ENCODE measurements around the gene LGALS3. TPM values are rescaled to one million over a fixed set of nuclear protein-coding genes. Genes with fewer than 3 reads are reported as not detected.

Gene LGALS3
- total RNA-seq, 1 donor from 2014 or later = 249 TPM

DNA sequence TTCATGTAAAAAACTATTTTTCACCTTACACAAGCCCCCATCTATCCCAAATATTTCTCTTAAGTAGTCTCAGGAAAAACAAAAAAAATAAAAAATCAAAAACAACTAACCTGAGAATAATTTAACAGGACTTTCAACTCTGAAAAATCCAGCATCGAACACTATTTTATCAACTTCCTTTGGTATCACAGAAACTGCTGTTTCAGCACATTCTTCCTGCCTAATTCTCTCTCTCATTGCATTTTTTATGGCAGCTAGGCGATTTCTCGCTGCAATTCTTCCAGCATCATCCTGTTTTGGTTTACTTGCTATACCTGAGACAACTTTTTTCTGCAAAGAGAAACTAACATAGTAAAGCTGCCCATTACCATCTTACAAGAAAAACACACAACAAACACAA lies 29.4 kb downstream of the LGALS3 start:
- ATAC-seq (no peak), DNase-seq (no peak)
- intact Hi-C loops (cut with micrococcal nuclease) = no loop called here

GRCh38 chr14:55160989-55161388 lies 31.9 kb downstream of the LGALS3 start:
- peak; percentile 64 for ATAC-seq
- intact Hi-C loops (cut with micrococcal nuclease) = loop anchor here (1.0 kb wide), 1 partner anchor 72 kb away; no protein-coding TSS in a partner anchor

GRCh38 chr14:55170526-55170925 lies 41.5 kb downstream of the LGALS3 start:
- DNase-seq (no peak), ATAC-seq (no peak)
- intact Hi-C loops (cut with micrococcal nuclease) = no loop called here

More at GRCh38 chr14:55160989-55161388, 31.9 kb downstream of the LGALS3 start:
- DNase-seq = no peak

GRCh38 chr14:55180006-55180405 lies 51.0 kb downstream of the LGALS3 start:
- no peak for ATAC-seq
- intact Hi-C loops (cut with micrococcal nuclease) = no loop called here
- no peak for DNase-seq

GRCh38 chr14:55180434-55180833 lies 51.4 kb downstream of the LGALS3 start:
- DNase-seq = no peak
- no peak for ATAC-seq
- intact Hi-C loops (cut with micrococcal nuclease) = no loop called here

GRCh38 chr14:55188686-55189295 lies 59.7 kb downstream of the LGALS3 start:
- DNase-seq (no peak), ATAC-seq (no peak)
- intact Hi-C loops (cut with micrococcal nuclease) = no loop called here

GRCh38 chr14:55190906-55191202 lies 61.8 kb downstream of the LGALS3 start:
- intact Hi-C loops (cut with micrococcal nuclease) = no loop called here
- DNase-seq (no peak), ATAC-seq (no peak)

- intact Hi-C loops (cut with micrococcal nuclease) = no loop called here
- ATAC-seq (peak; percentile 99), DNase-seq (peak; percentile 92)
These were observed 62.4 kb downstream of the LGALS3 start, which contains the start of gene DLGAP5 for GRCh38 chr14:55191203-55192053. Gene DLGAP5, minus strand, starts transcription at chr14:55191585. Its CDS starts 2,406 bp downstream, at chr14:55189179.

DNA sequence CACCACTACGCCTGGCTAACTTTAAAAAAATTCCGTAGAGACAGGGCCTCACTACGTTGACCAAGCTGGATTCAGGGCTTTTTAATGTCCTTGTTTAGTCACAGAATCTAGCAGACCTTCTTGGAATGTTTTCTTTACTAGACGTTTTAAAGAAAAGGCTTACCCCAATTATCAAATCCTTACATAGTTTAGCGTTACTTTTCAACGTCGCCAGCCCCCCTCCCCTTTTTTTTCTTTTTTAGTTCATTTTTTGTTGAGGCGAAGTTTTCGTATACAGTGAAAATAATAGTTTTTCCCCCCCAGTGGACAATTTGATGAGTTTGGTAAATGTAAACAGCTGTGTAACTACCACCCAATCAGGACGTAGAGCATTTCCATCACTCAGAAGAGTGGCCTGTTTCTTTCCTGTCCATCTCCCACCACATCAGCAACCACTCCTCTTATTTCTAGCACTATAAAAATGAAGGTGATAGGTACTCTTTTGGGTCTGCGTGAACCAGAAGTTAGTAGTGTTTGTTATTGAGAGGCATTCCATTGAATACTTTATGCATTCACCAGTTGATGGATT lies 63.1 kb downstream of the LGALS3 start:
- ATAC-seq (no peak), DNase-seq (no peak)
- intact Hi-C loops (cut with micrococcal nuclease) = no loop called here

DNA sequence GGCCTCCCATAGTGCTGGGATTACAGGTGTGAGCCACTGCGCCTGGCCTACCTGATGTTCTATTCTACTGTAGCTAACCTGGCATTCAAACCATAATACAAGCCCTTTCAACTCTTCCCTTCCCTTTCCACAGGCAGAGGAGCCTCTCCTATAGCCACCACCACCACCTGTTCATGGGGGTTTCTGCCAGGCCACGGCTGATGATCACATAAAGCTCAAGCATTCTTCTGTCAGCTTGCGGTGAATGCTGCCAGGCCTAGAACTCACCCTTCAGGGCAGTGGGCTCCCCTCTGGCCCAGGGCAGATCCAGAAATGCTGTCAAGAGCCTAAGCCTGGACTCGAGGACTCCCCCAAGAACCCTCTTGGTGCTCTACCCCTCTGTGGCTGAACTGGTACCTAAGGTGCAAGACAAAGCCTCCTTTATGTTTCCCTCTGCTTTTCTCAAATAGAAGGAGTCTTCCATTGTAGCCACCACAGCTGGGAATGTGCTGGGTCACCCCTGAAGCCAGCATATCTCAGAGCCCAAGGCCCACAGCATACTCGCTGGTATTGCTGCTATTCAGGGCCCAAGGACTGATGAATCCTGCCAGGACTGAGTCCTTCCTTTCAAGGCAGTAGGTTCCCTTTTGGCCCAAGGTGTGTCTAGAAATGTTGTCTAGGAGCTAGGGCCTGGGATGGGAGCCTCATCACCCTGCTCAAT lies 65.8 kb downstream of the LGALS3 start:
- DNase-seq = no peak
- ATAC-seq = no peak
- intact Hi-C loops (cut with micrococcal nuclease) = no loop called here

Other genes with a start within 250 kb of the LGALS3 start
- 2.1 TPM for gene GCH1, start 226.4 kb upstream of the LGALS3 start, total RNA-seq
- 1.6 TPM for gene WDHD1, start 102.2 kb upstream of the LGALS3 start, total RNA-seq
- gene SOCS4, start 102.0 kb upstream of the LGALS3 start, total RNA-seq = 12.6 TPM
- gene MAPK1IP1L, start 77.6 kb upstream of the LGALS3 start, total RNA-seq = 58.1 TPM
- 0.35 TPM for gene DLGAP5, start 62.3 kb downstream of the LGALS3 start, total RNA-seq
- gene FBXO34, start 142.2 kb downstream of the LGALS3 start, total RNA-seq = 27.2 TPM